ENCODE measurements around the gene CFAP57. TPM values are rescaled to one million over a fixed set of nuclear protein-coding genes. Genes with fewer than 3 reads are reported as not detected.

CFAP57 gene
- total and polyA plus RNA-seq, 2 of the 13 experiments (the other 11 are each of a cell fraction or from before 2014, with no cell fraction given) = 0.01 TPM; not detected in 1

DNA sequence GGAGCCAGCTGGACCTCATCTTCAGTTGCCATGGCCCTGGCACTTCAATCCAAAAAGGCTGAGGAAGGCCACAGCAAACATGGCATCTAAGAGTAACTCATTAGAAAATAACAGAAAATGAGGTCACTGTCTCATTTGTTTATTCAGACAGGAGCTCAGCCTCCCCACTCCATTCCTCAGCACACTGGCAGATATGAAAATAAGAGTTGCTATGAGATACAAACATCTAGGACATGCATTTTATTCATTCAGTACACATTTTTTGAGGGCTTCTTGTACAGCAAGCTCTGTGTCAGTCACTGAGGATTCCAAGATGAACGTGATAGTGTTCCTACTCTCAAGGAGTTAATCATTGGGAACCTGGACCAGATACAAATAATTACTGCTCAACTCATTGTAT, 65.0 kb downstream of the CFAP57 start:
- ATAC-seq (no peak), FAIRE-seq (no peak), DNase-seq (ENCODE audit: low spot score) (no peak)
- ChIA-PET POLR2A (no interaction called here), CTCF (ENCODE audit: low intra/inter-chr PET ratio, low total read pairs) (interaction anchor here (0.9 to 2.1 kb wide), 3 partner anchors 121 to 178 kb away, joined by 5 to 36 read pairs (median 9); partner anchors contain the start of gene CDC20)
- H3K4me3 ChIP-seq (replicated peaks in 1 of 3; ENCODE audit: insufficient read depth in 1 of 3, low read depth in 2 of 3, low read length in 3 of 3) = no peak overlapping the region
- no peak overlapping the region for H3K9ac ChIP-seq (ENCODE audit: insufficient read depth, low read depth, low read length)
- 0% methylated on average over 1 of the region's 1 CpG for WGBS (ENCODE audit: low lambda C conversion rate)
- no peaks in the 10 kb centered on the region for H3K36me3 ChIP-seq (replicated peaks in 1 of 2; ENCODE audit: control insufficient read depth in 1 of 2, insufficient read depth in 2 of 2, low read length in 2 of 2)
- no TSS peak for BruUV-seq (replicated peaks)
- TF ChIP-seq CENPT (CRISPR knock-in tag; IDR thresholded peaks at IDR 0.05; ENCODE audit: low read depth) = no peak
- no peak for TF ChIP-seq SNAPC5 (CRISPR knock-in tag; IDR thresholded peaks at IDR 0.05; ENCODE audit: borderline replicate concordance)
- TF ChIP-seq ZFP36L2 (CRISPR knock-in tag; IDR thresholded peaks at IDR 0.05) = no peak
- no peak for TF ChIP-seq JDP2 (CRISPR knock-in tag; IDR thresholded peaks at IDR 0.05; ENCODE audit: borderline replicate concordance)
- TF ChIP-seq ZNF12 (CRISPR knock-in tag; IDR thresholded peaks at IDR 0.05) = no peak
- TF ChIP-seq, protein P1, sequence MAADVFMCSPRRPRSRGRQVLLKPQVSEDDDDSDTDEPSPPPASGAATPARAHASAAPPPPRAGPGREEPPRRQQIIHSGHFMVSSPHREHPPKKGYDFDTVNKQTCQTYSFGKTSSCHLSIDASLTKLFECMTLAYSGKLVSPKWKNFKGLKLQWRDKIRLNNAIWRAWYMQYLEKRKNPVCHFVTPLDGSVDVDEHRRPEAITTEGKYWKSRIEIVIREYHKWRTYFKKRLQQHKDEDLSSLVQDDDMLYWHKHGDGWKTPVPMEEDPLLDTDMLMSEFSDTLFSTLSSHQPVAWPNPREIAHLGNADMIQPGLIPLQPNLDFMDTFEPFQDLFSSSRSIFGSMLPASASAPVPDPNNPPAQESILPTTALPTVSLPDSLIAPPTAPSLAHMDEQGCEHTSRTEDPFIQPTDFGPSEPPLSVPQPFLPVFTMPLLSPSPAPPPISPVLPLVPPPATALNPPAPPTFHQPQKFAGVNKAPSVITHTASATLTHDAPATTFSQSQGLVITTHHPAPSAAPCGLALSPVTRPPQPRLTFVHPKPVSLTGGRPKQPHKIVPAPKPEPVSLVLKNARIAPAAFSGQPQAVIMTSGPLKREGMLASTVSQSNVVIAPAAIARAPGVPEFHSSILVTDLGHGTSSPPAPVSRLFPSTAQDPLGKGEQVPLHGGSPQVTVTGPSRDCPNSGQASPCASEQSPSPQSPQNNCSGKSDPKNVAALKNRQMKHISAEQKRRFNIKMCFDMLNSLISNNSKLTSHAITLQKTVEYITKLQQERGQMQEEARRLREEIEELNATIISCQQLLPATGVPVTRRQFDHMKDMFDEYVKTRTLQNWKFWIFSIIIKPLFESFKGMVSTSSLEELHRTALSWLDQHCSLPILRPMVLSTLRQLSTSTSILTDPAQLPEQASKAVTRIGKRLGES (CRISPR knock-in tag; IDR thresholded peaks at IDR 0.05; ENCODE audit: borderline replicate concordance) = no peak
- no peak for TF ChIP-seq ZKSCAN5 (CRISPR knock-in tag; IDR thresholded peaks at IDR 0.05)
- H3K79me2 ChIP-seq (ENCODE audit: insufficient read depth, low read length) = no peaks in the 10 kb centered on the region
- intact Hi-C loops (cut with micrococcal nuclease; ENCODE audit: unreplicated experiment) (loop anchor here (5.0 kb wide), 1 partner anchor 110 kb away; no protein-coding TSS in a partner anchor), in situ Hi-C loops (cut with HindIII; ENCODE audit: extremely low pct_ligation_motif_present, low pct_unique_long_range_greater_than_20kb) (no loop called here)
- H2AFZ ChIP-seq (ENCODE audit: low read length) = no peak overlapping the region
- H3K27ac ChIP-seq (ENCODE audit: extremely low read length, insufficient read depth, low read length) = no peak overlapping the region
- H3K4me2 ChIP-seq (ENCODE audit: low read depth, low read length) = no peak overlapping the region
- peaks cover 6% of the 10 kb centered on the region; the same call in 1 of the 2 replicates for H3K4me1 ChIP-seq (ENCODE audit: insufficient read depth, low read length)
- H3K9me3 ChIP-seq (ENCODE audit: low read length) = no peaks in the 10 kb centered on the region
- H3K27me3 ChIP-seq (ENCODE audit: control insufficient read depth in 1 of 2, insufficient read depth in 2 of 2, low read length in 2 of 2) = peaks cover 1 to 24% of the 10 kb centered on the region in 2 experiments; a peak in 3 of 5 replicates
- no peaks in the 10 kb centered on the region for H4K20me1 ChIP-seq (ENCODE audit: insufficient read depth, low read length)
